HG03103 (cell line): Measurements from ENCODE around the gene PARP9.

ENCODE experiments used
- ATAC-seq: cut with Tn5 transposase; IDR thresholded peaks from one replicate; pipeline ENCODE4 v1.9.1; 2021; ENCODE audit warnings: low read depth; ENCODE audit not compliant: unreplicated experiment

Gene PARP9

DNA sequence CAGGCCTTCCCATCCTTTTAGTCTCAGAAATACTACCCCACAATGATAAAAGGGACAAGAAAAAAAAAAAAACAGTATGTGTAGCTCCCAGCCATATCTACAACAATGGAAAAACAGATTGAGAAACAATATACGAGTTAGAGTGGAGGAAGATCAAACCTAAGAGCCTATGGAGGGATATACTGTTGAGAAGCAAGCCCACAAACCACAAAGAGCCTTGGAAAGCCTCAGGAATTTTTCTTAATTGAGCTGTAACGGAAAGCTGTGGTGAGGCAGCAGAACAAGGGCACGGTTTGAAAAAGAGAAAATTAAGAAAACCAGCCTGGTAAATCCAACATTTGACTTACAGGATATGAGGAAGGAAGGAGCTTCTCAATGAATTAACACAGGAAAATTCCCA lies 70.8 kb downstream of the PARP9 start:
- ATAC-seq: no peak

DNA sequence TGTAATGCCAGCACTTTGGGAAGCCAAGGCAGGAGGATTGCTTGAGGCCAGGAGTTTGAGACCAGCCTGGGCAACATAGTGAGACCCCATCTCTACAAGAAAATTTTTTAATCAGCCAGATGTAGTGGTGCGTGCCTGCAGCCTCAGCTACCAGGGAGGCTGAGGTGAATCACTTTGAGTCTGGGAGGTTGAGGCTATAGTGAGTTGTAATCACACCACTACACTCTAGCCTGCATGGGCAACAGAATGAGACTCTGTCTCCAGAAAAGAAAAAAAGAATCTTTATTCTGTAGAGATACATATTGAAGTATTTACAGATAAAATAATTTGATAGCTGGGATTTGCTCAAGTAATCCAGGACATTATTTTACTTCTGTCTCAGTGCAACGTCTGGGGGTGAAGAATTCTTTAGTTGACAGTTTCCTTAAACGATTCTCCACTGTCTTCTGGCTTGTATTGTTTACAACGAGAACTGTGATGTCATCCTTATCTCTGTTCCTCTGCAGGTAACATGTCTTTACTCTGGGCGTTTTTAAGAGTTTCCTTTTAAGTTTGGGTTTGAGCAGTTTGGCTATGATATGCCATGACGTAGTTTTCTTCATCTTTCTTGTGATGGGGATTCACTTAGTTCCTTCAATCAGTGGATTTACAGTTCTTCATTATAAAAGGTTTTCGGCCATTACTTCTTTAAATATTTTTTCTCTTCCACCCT lies 75.7 kb downstream of the PARP9 start:
- ATAC-seq: no peak

- ATAC-seq: no peak
Observed at GRCh38 chr3:122484985-122485384, 79.1 kb downstream of the PARP9 start.

- no peak for ATAC-seq
Observed at GRCh38 chr3:122481390-122481789, 82.7 kb downstream of the PARP9 start.
